Kidney (tissue), 14 donors: ENCODE results near the gene PTTG1. TPM values are rescaled to one million over a fixed set of nuclear protein-coding genes. Genes with fewer than 3 reads are reported as not detected.

ENCODE experiments used
- DNase-seq, 5 donors: peaks; one replicate each; pipeline ENCODE4 v3.0.0-alpha.2; 2013 to 2020
- FAIRE-seq: peaks from 2 replicates; lab custom pipeline; 2012; peaks lifted over from hg19 to GRCh38; lab: Jason Lieb, UNC
- H3K27ac ChIP-seq, 2 donors: one replicate each; pipeline ENCODE4 v1.7.0; 2013; ENCODE audit warnings: low read depth in 2 of 2, low read length in 2 of 2, inconsistent platforms in 1 of 2
- H3K27me3 ChIP-seq: one replicate; pipeline ENCODE4 v1.7.1; 2013; ENCODE audit warnings: low read length, inconsistent platforms; ENCODE audit not compliant: control insufficient read depth, insufficient read depth
- H3K36me3 ChIP-seq, 3 donors: one replicate each; pipeline versions ENCODE4 v1.7.0 to v1.7.1; 2013; ENCODE audit warnings: low read length in 3 of 3, control low read depth in 1 of 3, inconsistent platforms in 1 of 3; ENCODE audit not compliant: insufficient read depth in 3 of 3, control insufficient read depth in 2 of 3
- H3K4me1 ChIP-seq, 3 donors: one replicate each; pipeline versions ENCODE4 v1.7.0 to v1.7.1; 2013; ENCODE audit warnings: low read length in 3 of 3, inconsistent platforms in 1 of 3, low read depth in 1 of 3; ENCODE audit not compliant: control insufficient read depth in 2 of 3, insufficient read depth in 2 of 3
- H3K4me3 ChIP-seq, 3 donors: one replicate each; pipeline versions ENCODE4 v1.7.0 to v1.8.1; 2013; ENCODE audit warnings: low read length in 3 of 3, control low read depth in 1 of 3, inconsistent platforms in 1 of 3
- H3K9ac ChIP-seq, 3 donors: one replicate each; pipeline versions ENCODE4 v1.7.0 to v1.7.1; 2013; ENCODE audit warnings: low read length in 3 of 3, control low read depth in 1 of 3, inconsistent platforms in 1 of 3
- H3K9me3 ChIP-seq, 3 donors: one replicate each; pipeline versions ENCODE4 v1.7.0 to v1.7.1; 2013; ENCODE audit warnings: low read length in 3 of 3, control low read depth in 1 of 3, inconsistent platforms in 1 of 3; ENCODE audit not compliant: control insufficient read depth in 2 of 3, insufficient read depth in 1 of 3
- CTCF ChIP-seq: IDR thresholded peaks from 3 replicates; pipeline ENCODE4 v1.5.1; 2012; ENCODE audit warnings: mild to moderate bottlenecking, moderate library complexity, borderline replicate concordance; ENCODE audit not compliant: insufficient read depth; ENCODE audit errors: extremely low read depth
- intact Hi-C: fragments of 100-400 bp; cut with DNase I; formaldehyde crosslinking; loops from one replicate; pipeline ENCODE4 v1.11.1; 2022
- polyA plus RNA-seq: library from polyadenylated mRNA; stranded (reverse); fragments of 350-450 nt; fragmentation: Illumina TruSeq; extraction: RNeasy Lipid Tissue Mini Kit (QIAGEN cat#74804); gene quantifications from one replicate; pipeline ENCODE4 v1.2.3, GENCODE V29; 2014; ENCODE audit warnings: low read depth, low replicate concordance; ENCODE audit not compliant: insufficient read depth
- total RNA-seq: library from RNA; stranded (reverse); fragmentation: NEBNext Ultra II Directional; extraction: Animal tissue kit (Norgen Biotek cat#: 25700); gene quantifications from one replicate; pipeline ENCODE4 v1.2.1, GENCODE V29; 2021
- donor health status: control.
- donor health status: control.
- donor health status: control.
- donor health status: control.
- donor health status: control.
- donor health status: DM: yes; HTN: yes; CAD: no.
- donor health status: Normal renal cell carcinoma (clear cell type).

The PTTG1 gene
- total and polyA plus RNA-seq, 2 donors from 2014 or later, result 2.5 to 4.4 TPM

GRCh38 chr5:160461378-160461777 is 39.7 kb downstream of the PTTG1 start:
- Histone ChIP-seq H3K27ac (no peak overlapping the region), H3K9me3 (no peaks in the 10 kb centered on the region), H3K4me3 (no peak overlapping the region), H3K9ac (no peak overlapping the region), H3K4me1 (no peaks in the 10 kb centered on the region), H3K36me3 (no peaks in the 10 kb centered on the region), H3K27me3 (no peaks in the 10 kb centered on the region)
- TF ChIP-seq CTCF, result no peak
- FAIRE-seq, result no peak
- DNase-seq, result no peak
- intact Hi-C loops, result no loop called here

- H3K27me3 ChIP-seq, result no peaks in the 10 kb centered on the region
- TF ChIP-seq CTCF, result no peak
- H3K4me1 ChIP-seq, result peaks cover 0 to 2% (median 0%) of the 10 kb centered on the region in 3 donors
- no peaks in the 10 kb centered on the region for H3K36me3 ChIP-seq
- FAIRE-seq (no peak), DNase-seq (no peak)
- H3K9me3 ChIP-seq, result no peaks in the 10 kb centered on the region
- H3K4me3 ChIP-seq, result no peak overlapping the region
- no peak overlapping the region for H3K27ac ChIP-seq
- intact Hi-C loops, result no loop called here
- no peak overlapping the region for H3K9ac ChIP-seq
Observed at GRCh38 chr5:160462167-160462566, 40.5 kb downstream of the PTTG1 start.

- no peak for TF ChIP-seq CTCF
- no peak for FAIRE-seq
Observed at GRCh38 chr5:160463227-160463626, 41.6 kb downstream of the PTTG1 start.

More at GRCh38 chr5:160463227-160463626, 41.6 kb downstream of the PTTG1 start:
- H3K27ac ChIP-seq, result no peak overlapping the region
- no peaks in the 10 kb centered on the region for H3K27me3 ChIP-seq
- DNase-seq, result no peak
- H3K9ac ChIP-seq, result no peak overlapping the region
- intact Hi-C loops, result no loop called here
- no peaks in the 10 kb centered on the region for H3K9me3 ChIP-seq
- peaks cover 0 to 2% (median 2%) of the 10 kb centered on the region in 3 donors for H3K4me1 ChIP-seq
- H3K4me3 ChIP-seq, result no peak overlapping the region
- no peaks in the 10 kb centered on the region for H3K36me3 ChIP-seq
